ENCODE results near the gene TFCP2L1. TPM values are rescaled to one million over a fixed set of nuclear protein-coding genes. Genes with fewer than 3 reads are reported as not detected.

Gene TFCP2L1
- polyA plus RNA-seq, 3 donors: 0.03 to 0.24 TPM; not detected in 1

DNA sequence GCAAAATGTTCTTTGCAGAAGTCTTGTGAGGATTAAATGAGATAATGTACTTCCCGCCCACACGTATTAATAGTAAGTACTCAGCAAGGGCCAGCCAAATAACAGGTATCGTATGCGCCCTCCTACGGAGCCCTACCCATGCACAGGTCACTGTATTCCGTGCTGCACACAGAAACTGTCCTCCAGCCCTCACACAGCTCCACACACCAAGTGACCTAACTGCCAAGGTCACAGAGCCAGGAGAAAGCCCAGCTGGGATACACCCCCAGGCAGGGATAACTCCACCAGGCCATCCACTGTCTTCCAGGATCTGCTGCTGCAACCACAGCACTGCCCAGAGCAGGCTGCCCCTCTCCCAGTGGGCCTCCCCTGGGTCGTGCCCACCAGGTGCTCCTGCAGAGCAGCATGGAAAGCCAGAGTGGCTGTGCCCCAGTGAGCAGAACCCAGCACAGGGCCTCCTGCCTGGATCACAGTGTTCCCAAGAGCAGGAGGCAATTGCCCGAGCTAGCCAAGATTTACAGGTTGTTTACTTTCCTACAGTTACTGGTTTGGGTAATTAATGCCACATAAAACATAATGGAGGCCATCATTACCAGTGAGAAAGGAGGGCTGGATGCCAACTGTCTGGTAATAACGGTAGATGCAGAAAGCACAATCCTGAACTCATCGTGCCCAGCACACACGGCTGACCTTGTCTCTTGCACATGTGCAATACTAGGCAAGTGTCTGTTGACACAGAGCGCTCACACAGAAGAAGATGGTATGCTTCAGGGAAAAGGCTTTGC, 24.4 kb downstream of the TFCP2L1 start:
- H3K9ac ChIP-seq (ENCODE audit: insufficient read depth, low read length, poor library complexity, severe bottlenecking): no peak overlapping the region
- Mint-ChIP-seq H3K4me3 (no peak overlapping the region), H3K36me3 (no peaks in the 10 kb centered on the region), H3K27ac (peak overlapping the region in 1 of 7 donors; percentile 41), H3K4me1 (peaks cover 5% of the 10 kb centered on the region), H3K9me3 (peaks cover 0 to 2% (median 0%) of the 10 kb centered on the region in 7 donors), H3K27me3 (ENCODE audit: low read depth in 3 of 3) (peaks cover 5 to 13% (median 9%) of the 10 kb centered on the region in 3 donors)
- 96% methylated on average over 8 of the region's 12 CpGs for whole genome bisulfite sequencing (ENCODE audit: insufficient coverage)
- no peak for DNase-seq
- H3K27me3 ChIP-seq (ENCODE audit: control insufficient read depth in 2 of 2, insufficient read depth in 2 of 2, low read length in 2 of 2): no peaks in the 10 kb centered on the region
- no peak overlapping the region for H3K4me2 ChIP-seq (replicated peaks; ENCODE audit: extremely low read depth, low read length, poor library complexity, severe bottlenecking)
- no peaks in the 10 kb centered on the region for H4K20me1 ChIP-seq (ENCODE audit: insufficient read depth, low read length)
- H3K9me3 ChIP-seq (replicated peaks in 1 of 2; ENCODE audit: control insufficient read depth in 1 of 2, insufficient read depth in 1 of 2, low read length in 2 of 2): no peaks in the 10 kb centered on the region
- H3K36me3 ChIP-seq (replicated peaks in 1 of 2; ENCODE audit: control insufficient read depth in 1 of 2, insufficient read depth in 2 of 2, low read length in 2 of 2): no peaks in the 10 kb centered on the region
- no peaks in the 10 kb centered on the region for H3K4me1 ChIP-seq (ENCODE audit: control insufficient read depth in 1 of 2, insufficient read depth in 2 of 2, low read length in 2 of 2)
- no peaks in the 10 kb centered on the region for H3K79me2 ChIP-seq (ENCODE audit: insufficient read depth, low read length)
- intact Hi-C loops (cut with micrococcal nuclease): no loop called here
- H3K4me3 ChIP-seq (replicated peaks in 1 of 3; ENCODE audit: low read depth in 2 of 3, low read length in 3 of 3): no peak overlapping the region
- TF ChIP-seq, protein P1, sequence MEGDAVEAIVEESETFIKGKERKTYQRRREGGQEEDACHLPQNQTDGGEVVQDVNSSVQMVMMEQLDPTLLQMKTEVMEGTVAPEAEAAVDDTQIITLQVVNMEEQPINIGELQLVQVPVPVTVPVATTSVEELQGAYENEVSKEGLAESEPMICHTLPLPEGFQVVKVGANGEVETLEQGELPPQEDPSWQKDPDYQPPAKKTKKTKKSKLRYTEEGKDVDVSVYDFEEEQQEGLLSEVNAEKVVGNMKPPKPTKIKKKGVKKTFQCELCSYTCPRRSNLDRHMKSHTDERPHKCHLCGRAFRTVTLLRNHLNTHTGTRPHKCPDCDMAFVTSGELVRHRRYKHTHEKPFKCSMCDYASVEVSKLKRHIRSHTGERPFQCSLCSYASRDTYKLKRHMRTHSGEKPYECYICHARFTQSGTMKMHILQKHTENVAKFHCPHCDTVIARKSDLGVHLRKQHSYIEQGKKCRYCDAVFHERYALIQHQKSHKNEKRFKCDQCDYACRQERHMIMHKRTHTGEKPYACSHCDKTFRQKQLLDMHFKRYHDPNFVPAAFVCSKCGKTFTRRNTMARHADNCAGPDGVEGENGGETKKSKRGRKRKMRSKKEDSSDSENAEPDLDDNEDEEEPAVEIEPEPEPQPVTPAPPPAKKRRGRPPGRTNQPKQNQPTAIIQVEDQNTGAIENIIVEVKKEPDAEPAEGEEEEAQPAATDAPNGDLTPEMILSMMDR (IDR thresholded peaks at IDR 0.05): no peak
- no peak overlapping the region for H2AFZ ChIP-seq (ENCODE audit: insufficient read depth, low read depth, low read length, poor library complexity, severe bottlenecking)
- H3K27ac ChIP-seq (ENCODE audit: low read depth in 1 of 2, low read length in 2 of 2): no peak overlapping the region

DNA sequence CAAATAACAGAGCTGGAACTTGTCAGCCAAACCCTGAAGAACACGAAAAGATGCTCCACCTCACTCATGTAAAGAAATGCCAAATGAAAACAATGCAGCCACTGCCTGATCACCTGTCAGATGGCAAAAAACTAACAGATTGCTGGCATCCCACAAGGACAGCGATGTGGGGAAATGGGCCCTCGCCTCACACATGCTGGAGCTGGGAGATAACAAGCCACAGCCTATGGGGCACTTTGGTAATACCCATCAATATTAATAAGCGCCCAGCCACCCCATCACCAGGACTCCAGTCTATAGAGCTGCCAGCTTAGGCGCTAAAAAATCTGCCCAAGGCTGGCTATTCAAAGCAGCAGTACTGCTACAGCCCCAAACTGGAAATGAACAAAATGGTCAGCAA, 27.0 kb downstream of the TFCP2L1 start:
- Histone ChIP-seq H3K9me3 (replicated peaks in 1 of 2; ENCODE audit: control insufficient read depth in 1 of 2, insufficient read depth in 1 of 2, low read length in 2 of 2) (no peaks in the 10 kb centered on the region), H3K4me3 (replicated peaks in 1 of 3; ENCODE audit: low read depth in 2 of 3, low read length in 3 of 3) (no peak overlapping the region), H3K27me3 (ENCODE audit: control insufficient read depth in 2 of 2, insufficient read depth in 2 of 2, low read length in 2 of 2) (no peaks in the 10 kb centered on the region), H3K4me1 (ENCODE audit: control insufficient read depth in 1 of 2, insufficient read depth in 2 of 2, low read length in 2 of 2) (no peaks in the 10 kb centered on the region), H3K79me2 (ENCODE audit: insufficient read depth, low read length) (no peaks in the 10 kb centered on the region), H2AFZ (ENCODE audit: insufficient read depth, low read depth, low read length, poor library complexity, severe bottlenecking) (no peak overlapping the region), H3K36me3 (replicated peaks in 1 of 2; ENCODE audit: control insufficient read depth in 1 of 2, insufficient read depth in 2 of 2, low read length in 2 of 2) (no peaks in the 10 kb centered on the region), H3K9ac (ENCODE audit: insufficient read depth, low read length, poor library complexity, severe bottlenecking) (no peak overlapping the region), H3K4me2 (replicated peaks; ENCODE audit: extremely low read depth, low read length, poor library complexity, severe bottlenecking) (no peak overlapping the region), H3K27ac (ENCODE audit: low read depth in 1 of 2, low read length in 2 of 2) (no peak overlapping the region), H4K20me1 (ENCODE audit: insufficient read depth, low read length) (no peaks in the 10 kb centered on the region)
- Mint-ChIP-seq H3K27ac (no peak overlapping the region), H3K27me3 (ENCODE audit: low read depth in 3 of 3) (peaks cover 5 to 11% (median 9%) of the 10 kb centered on the region in 3 donors), H3K9me3 (peaks cover 0 to 2% (median 0%) of the 10 kb centered on the region in 7 donors), H3K36me3 (no peaks in the 10 kb centered on the region), H3K4me3 (no peak overlapping the region), H3K4me1 (peaks cover 5% of the 10 kb centered on the region)
- TF ChIP-seq, protein P1 (IDR thresholded peaks at IDR 0.05): no peak
- 49% methylated on average over 5 of the region's 5 CpGs for WGBS (ENCODE audit: insufficient coverage)
- no peak for DNase-seq
- intact Hi-C loops (cut with micrococcal nuclease): no loop called here

Measured in CD14-positive monocyte (primary cell).